RCC 7860 (cell line): Measurements from ENCODE around the gene ZGPAT.

Source experiments
- DNase-seq: peaks from one replicate; pipeline ENCODE4 v3.0.0-alpha.2; 2015; ENCODE audit warnings: low spot score
- FAIRE-seq: peaks from 2 replicates; lab custom pipeline; 2012; peaks lifted over from hg19 to GRCh38; lab: Jason Lieb, UNC

ZGPAT gene

DNA sequence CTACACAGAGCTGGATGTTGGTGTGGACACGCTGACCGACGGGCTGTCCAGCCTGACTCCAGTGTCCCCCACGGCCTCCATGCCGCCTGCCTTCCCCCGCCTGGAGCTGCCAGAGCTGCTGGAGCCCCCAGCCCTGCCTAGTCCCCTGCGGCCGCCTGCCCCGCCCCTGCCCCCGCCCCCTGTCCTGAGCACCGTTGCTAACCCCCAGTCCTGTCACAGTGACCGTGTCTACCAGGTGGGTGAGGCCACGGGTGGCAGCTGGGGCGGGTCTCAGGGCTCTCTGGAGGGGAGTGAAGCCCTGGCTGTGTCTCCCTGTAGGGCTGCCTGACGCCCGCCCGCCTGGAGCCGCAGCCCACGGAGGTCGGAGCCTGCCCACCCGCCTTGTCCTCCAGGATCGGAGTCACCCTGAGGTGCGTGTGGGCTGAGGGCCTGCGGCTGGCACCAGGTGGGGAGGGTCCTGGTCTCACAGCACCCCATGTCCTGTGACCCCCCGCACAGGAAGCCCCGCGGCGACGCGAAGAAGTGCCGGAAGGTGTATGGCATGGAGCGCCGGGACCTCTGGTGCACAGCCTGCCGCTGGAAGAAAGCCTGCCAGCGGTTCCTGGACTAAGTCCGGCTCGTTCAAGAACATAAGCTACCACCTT, 34.7 kb downstream of the ZGPAT start:
- FAIRE-seq = no peak
- no peak for DNase-seq

DNA sequence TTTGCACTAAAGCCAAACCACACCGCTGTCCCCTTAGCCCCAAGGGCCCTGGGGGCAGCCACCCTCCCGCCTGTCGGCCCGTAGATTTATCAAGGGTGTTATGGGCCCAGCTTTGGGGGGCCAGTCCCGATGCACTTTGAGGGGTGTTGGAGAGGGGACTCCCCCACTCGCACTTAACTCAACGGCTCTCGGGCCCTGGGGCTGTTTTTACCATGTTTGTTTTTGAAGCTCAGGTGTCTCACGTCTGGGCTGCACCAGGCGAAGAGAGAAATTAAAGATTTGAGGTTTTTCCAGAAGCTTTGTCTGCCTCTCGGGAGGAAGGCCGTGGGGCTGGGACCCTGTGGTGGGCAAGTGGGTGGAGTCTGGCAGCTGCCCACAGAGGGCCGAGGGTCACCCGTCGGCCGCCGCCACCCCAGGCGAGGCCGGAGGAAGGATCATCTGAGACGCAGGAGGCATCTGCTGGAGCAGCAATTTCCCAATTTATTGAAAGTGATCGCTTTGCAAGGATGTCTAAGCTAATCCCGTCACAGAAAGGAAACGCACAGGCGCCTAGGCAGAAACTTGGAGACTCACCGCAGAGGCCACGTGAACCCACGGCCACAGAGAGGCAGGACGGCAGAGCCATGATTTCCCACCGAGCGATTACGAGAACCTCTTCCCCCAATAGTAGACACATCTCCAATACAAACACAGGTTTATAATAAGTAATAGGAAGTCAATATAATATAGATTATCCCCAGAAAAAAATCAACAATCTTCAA, 35.6 kb downstream of the ZGPAT start:
- no peak for DNase-seq
- no peak for FAIRE-seq

DNA sequence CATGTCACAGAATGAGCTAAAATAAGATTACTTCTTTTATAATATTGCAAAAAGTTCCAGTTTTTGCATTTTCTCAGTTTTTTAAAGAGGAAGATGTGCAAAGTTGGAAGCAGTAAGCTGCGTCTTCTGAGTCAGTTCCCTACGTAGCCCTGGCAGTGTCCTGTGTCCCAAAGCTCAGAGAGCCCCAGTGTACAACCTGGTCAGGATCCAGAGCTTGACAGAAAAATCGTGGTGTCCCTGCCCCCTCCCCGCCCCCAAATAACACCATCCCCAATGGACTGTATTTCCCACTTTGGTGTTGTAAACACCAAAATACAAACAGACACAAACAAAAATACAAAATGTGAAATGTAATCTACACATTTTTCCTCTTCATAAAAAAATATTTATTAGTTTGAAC, 36.3 kb downstream of the ZGPAT start:
- no peak for DNase-seq
- no peak for FAIRE-seq

DNA sequence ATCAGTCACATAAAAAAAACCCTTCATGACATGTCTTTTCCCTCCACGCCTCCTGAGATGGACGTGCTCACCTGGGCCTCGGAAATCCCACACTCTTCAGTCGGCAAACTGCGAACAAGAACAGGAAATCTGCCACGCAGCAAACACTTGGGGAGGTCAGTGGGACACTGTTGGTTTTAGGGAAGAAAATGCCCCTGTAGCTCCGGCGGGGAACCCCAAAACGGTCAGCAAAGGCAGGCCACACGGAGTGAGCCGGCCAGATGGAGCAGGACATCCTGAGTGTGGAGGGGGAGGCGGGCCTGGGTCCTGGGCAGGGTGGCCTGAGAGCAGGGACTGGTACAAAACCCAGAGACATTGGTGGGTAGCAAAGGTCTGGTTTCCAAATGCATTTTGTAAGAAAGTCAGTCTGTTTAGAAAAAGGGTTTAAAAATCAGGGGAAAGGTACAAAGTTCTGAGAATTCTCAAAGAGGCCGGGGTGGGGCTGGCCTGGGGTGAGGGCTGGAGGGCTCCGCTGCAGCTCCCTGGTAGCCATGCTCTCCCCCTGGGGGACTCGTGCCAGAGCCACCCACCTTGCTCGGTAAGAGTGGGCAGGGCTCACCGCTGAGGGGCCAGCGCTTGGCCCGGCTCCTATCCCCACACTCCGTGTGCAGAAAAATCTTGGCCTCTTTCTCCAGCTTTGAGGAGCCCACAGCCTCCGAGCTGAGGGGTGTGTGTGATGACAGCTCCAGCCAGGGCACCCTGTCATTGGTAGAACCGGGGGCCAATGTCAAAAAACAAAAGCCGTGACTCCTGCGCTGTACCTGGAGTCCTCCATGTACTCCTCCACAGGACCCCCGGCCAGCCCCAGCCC, 37.0 kb downstream of the ZGPAT start:
- no peak for FAIRE-seq
- no peak for DNase-seq

DNA sequence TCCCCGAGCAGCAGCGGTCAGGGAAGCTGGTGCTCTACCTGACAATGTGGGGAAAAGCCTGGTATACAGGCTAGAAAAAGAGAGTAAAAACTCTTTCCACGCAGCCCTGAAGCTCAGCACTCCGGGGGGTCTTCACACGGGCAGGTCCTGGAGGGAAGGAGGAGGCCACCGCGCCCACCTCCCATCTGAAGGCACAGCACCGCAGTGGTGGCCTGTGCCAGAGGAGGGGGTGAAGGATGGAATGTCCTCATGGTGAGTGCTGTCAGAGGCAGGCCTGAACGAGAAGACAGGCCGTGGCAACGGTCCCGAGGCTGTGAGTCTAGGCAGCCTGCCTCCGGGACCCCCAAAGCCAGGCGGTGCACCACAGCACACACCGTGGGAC, 37.6 kb downstream of the ZGPAT start:
- FAIRE-seq (no peak), DNase-seq (no peak)

DNA sequence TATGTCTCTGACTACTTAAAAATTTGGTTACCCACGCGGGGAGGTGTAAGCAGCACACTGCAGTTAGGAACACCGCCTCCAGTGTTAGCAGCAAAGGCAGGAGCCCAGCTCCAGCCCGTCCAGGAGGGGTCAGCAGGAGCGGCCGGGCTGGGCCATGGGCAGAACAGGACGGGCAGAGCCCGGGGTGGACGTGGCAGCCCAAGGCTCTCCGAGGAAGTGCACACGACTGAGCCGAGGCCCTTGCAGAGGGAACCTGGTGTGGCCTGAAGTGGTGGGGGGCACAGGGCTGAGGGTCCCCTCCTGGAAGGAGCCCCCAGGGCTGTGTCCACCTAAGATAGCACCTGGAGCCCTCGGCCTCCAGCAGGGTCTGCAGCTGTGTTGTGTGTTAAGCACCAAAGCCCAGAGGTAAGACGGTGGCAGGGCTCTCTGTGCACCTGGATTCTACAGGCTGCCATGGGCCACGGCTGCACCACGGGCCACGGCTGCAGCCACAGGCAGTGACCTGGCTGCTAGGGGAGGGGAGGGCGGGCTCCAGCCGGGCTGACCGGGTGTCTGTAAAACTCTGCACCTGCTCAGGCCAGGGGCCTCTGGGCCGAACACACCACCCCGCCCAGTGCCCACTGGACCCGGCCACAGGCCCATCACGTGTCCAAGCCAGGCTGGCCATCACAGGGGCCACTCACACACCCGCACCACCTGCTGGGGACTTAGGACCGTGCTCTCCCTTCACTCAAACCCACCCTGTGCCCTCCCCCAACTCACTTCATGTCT, 38.3 kb downstream of the ZGPAT start:
- no peak for DNase-seq

DNA sequence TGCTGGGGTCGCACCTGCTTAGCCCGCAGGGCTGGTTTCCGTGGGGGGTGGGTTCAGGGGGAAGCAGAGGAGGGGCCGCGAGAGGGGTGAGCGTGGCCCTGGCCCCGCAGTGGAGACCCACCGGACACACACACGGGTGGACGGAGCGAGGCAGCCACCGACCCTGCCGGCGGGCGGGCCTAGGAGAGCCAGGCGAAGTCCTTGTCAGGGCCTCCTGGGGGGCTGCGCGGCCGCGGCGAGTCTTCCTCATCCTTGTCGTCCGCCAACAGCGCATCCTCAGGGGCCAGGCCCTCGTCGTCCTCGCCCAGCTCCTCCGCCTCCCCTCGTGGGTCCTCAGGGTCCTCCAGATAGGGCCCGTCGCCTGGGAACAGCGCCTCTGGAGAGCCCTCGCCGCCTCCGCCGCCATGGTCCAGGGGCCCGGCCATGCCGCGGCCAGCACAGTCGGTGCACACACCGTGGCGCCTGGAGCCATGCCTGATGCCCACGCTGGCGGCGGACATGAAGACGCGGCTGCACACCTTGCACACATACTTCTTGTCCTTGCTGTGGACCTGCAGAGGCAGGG, 39.0 kb downstream of the ZGPAT start:
- DNase-seq (no peak), FAIRE-seq (no peak)

More for the DNA sequence above, 38.3 kb downstream of the ZGPAT start:
- no peak for FAIRE-seq

DNA sequence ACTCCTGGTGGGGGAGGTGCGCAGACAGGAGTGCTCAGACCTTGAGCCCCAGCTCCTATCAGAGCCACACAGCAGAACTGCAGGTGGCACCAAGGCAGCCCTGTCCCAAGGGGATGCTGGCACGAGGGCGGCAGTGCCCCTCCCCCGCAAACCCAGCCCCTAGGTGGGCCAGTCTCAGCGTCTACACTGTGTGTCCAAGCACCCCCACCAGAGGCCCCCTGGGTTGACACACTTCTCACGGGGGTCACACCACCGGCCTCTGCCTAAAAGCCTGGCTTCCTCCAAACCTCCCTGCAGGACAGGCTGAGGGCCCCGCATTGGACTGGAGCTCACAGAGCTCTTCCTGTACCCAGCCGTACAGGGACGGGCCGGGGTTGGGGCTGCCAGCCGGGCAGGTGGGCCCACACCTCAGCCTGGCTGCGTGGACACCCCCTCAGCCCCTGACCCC, 39.8 kb downstream of the ZGPAT start:
- FAIRE-seq (no peak), DNase-seq (no peak)

DNA sequence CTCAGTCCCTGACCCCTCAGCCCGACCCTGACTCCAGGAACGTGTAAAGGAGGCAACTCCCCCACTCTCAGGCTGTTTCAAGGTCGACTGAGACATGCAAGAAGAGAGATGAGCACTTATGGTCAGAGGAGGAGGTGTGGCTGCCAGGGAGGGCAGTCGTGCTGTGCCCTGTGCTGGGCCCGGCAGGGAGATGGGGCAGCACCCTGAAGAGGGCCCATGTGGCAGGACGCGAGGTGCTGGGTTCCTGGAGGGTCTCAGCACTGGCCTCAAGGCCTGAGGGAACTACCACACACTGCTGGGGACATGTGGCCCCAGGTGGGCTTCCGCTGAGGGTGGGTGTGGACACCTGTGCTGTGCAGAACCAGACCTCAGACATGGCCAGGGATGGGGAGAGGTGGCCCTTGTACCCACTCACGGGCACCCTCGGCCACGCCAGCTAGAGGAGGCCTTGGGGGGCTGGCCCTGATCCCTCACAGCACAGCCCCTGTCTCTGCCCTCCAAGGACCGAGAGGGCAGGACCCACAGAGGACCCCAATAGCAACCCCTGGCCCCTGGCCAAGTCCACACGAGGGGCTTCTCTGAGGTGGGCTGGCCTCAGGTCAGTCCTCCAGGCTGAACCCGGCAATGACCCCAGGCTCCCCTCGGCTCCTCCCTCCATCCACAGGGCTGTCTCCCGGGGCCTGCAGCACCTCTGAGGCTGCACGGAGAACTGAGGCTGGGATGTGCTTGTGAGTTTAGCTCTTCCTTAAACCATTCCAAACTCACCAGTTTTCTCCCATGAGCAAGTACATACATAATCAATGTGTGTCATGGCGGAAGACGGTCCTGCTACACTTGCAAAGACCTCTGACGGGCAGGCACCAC, 40.5 kb downstream of the ZGPAT start:
- DNase-seq = no peak
- no peak for FAIRE-seq

DNA sequence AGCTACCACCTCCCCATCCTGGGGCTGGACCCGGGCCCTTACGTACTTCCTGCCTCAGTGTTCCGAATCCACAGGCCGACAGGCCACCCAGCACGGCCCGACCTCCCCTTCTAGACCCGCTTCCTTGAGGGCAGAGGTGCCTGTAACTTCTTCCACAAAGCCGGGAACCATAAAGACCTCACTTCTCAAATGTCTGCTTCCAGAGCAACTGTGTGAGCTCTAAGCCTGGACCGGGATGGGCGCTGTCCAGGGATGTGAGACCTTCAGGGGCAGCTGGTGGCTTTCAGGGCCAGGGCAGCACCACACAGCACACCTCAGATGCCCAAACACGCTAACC, 41.1 kb downstream of the ZGPAT start:
- no peak for FAIRE-seq

DNA sequence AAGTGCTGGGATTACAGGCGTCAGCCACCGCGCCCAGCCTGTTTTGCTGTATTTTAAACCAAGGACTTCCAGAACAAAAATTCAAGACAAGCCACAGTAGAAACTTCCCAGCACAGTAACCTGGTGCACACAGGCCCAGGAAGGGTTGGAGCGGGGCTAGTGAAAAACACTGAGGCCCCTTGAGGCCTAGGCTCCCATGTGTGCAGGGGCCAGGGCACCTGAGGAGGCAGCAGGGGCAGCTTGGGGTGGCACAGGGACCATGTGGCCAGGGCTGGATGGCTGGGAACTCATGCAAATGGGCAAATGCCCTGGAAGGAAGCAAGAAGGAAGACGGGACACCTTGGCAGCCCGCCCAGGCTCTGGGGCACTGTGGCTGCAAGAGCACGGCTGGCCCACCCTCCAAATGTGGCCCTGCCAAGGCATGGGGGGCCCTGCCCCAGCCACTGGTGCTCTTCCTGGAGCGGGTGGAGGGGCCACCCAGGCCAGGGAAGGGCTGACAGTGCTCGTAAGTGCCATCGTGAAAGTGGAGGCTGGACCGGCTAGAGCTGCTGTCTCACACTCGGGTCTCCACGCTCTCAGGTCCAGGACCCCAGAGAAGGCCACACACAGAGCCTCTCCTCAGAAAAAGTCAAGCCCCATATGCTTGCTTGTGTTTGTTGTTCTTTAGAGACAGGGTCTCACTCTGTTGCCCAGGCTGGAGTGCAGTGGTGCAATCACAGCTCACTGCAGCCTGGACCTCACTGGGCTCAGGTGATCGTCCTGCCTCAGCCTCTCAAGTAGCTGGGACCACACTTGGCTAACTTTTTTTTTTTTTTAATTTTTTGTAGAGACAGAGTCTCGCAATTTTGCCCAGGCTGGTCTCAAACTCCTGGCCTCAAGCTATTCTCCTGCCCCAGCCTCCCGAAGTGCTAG, 42.0 kb downstream of the ZGPAT start:
- DNase-seq (no peak), FAIRE-seq (no peak)

More for the DNA sequence above, 41.1 kb downstream of the ZGPAT start:
- DNase-seq = no peak

DNA sequence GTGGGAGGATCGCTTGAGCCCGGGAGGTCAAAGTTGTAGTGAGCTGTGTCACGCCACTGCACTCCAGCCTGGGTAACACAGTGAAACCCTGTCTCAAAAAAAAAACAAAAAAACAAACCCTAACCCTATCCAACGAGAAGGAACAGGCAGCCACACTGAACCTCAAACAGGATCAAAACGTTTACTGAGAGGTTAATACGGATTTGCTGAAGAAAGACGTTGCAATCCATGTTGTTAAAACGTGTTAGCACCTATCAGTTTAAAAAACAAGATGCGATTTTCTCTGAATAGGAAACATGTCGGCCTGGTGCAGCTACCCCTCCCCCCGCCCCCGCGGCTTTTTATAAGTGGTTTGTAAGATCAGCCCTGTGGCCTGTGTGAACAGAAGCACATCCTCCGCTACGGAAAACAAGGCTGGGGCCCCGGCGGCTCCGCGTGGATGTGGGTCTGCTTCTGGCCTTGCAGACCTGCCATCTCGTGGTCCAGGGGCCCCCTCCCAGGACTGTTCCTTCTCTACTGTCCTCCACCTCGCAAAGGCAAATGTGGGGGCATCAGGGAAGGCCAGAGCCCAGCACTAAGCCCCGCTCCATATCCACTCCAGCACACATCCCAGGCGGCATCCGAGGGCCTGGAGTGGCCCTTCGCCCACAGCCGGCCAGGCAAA, 43.1 kb downstream of the ZGPAT start:
- FAIRE-seq (no peak), DNase-seq (no peak)

DNA sequence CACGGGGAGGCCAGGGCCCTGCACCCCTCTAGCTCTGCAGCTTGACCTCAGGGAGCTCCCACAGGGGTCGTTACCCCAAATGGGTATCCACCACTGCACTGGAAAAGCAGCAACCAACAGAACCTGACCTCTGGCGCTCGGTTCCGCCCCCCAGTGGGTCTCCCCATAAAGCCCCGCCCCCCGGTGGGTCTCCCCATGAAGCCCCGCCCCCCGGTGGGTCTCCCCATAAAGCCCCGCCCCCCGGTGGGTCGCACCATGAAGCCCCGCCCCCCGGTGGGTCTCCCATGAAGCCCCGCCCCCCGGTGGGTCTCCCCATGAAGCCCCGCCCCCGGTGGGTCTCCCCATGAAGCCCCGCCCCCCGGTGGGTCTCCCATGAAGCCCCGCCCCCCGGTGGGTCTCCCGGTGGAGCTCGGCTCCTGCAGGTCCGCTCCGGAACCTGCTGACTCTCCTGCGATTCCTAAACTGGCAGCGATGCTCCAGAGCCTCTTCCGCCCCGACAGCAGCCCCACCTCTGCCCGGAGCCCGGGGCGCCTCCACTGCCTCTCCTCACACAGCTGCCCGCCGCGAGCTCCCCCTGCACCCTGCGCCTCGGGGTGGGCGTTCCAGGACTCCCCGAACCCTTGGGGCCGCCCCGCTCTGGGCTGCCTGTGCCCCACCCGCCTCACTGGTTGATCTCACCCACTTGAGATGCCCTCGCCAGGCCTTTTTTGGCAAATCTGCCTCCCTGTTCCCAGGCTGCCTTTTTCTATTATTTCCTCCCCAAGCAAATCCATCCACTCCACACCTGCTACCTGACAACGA, 43.8 kb downstream of the ZGPAT start:
- no peak for FAIRE-seq
- no peak for DNase-seq

DNA sequence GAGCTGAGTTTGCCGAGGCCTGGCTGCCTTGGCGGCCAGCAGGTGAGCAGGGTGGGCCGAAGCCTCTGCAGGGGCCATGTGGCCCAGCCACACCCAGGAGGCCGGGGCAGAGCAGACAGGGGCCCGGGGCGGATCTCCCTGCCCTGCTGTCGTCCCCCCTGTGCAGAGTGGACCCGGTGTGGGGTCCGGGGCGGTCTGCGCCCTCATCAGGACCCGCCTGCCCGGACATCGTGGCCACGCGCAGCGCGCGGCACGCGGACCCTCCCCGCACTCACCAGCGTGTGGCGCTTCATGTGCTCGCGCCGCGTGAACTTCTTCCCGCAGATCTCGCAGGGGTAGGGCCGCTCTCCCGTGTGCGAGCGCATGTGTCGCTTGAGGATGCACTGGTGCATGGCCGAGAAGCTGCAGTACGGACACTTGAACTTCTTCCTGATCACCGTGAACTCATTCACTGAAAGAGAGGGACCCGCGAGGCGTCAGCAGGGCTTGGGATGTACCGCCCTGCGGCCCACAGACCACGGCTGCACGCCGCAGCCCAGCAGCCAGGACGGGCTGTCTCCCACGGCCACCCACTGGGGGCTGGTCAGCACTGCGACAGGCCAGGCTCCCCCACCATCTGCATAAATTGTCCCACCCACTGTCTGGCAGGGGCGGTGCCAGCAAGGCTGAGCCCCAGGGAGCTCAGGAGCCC, 44.7 kb downstream of the ZGPAT start:
- no peak for FAIRE-seq
- no peak for DNase-seq

DNA sequence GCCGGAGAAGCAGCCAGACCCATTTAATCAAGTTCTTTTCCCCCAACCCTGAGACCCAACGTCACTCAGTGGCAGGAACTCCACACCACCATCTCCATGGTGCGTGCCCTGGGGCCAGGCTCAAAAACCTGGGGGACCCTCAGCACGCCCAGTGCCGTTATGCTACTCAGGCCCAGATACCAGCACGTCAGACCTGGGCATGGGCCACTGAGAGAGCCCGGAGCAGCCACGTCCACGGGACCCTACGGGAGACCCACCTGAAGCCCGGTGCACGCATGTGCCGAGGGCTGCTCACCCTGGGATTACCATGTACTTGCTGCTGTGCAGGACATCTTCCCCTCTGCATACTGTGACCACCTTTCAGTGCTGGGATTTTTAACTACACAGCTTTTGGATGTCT, 45.5 kb downstream of the ZGPAT start:
- DNase-seq (no peak), FAIRE-seq (no peak)

DNA sequence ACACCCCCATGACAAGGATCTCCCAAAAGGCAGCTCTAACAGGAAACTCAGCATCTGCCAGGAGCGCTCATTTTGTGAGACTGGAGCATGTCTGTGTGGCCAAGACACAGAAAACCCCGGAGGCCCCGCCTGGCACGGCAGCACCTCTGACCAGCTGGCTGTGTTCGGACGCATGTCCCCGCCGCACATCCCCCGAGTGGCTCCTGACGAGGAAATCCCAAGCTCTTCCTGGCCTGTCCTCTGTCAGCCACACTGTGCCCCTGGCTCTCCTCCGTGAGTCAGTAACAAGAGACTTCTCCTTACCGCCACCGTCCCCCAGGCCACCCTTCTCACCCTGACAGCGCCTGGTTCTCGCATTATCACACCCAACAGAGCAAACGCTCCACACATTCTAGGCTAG, 46.2 kb downstream of the ZGPAT start:
- DNase-seq = no peak

More for the DNA sequence above, 46.2 kb downstream of the ZGPAT start:
- no peak for FAIRE-seq
